Measurements from ENCODE around the gene PSMG4. TPM values are rescaled to one million over a fixed set of nuclear protein-coding genes. Genes with fewer than 3 reads are reported as not detected.
A peak's percentile ranks its signal among the peaks of the same experiment; 100 is the strongest.

Gene PSMG4
- total RNA-seq = 19.9 and 29.0 TPM in 2 replicates

GRCh38 chr6:3258720-3259490 lies at the start of gene PSMG4:
TSS of gene PSMG4 (plus strand) at chr6:3258947. CDS start at chr6:3259023, 76 bp downstream.
- peak within 1 kb of the TSS; percentile 89 for H3K4me3 ChIP-seq (ENCODE audit: low read depth, low read length)
- DNase-seq (ENCODE audit: low read depth) = peak; percentile 89
- no peak for TF ChIP-seq CTCF (IDR thresholded peaks at IDR 0.05; ENCODE audit: insufficient read depth, low read depth, low read length)

GRCh38 chr6:3209114-3210023 lies 49.4 kb upstream of the PSMG4 start:
- peak; percentile 97 for DNase-seq (ENCODE audit: low read depth)
- peak; percentile 20 for TF ChIP-seq CTCF (IDR thresholded peaks at IDR 0.05; ENCODE audit: insufficient read depth, low read depth, low read length)
- no peak overlapping the region for H3K4me3 ChIP-seq (ENCODE audit: low read depth, low read length)

- no peak for DNase-seq (ENCODE audit: low read depth)
- H3K4me3 ChIP-seq (ENCODE audit: low read depth, low read length) = no peak overlapping the region
- no peak for TF ChIP-seq CTCF (IDR thresholded peaks at IDR 0.05; ENCODE audit: insufficient read depth, low read depth, low read length)
These were observed 48.6 kb upstream of the PSMG4 start for GRCh38 chr6:3210024-3210610.

GRCh38 chr6:3211681-3212080 lies 47.1 kb upstream of the PSMG4 start:
- TF ChIP-seq CTCF (IDR thresholded peaks at IDR 0.05; ENCODE audit: insufficient read depth, low read depth, low read length) = no peak
- no peak overlapping the region for H3K4me3 ChIP-seq (ENCODE audit: low read depth, low read length)
- no peak for DNase-seq (ENCODE audit: low read depth)

- DNase-seq (ENCODE audit: low read depth) = no peak
- TF ChIP-seq CTCF (IDR thresholded peaks at IDR 0.05; ENCODE audit: insufficient read depth, low read depth, low read length) = no peak
- no peak overlapping the region for H3K4me3 ChIP-seq (ENCODE audit: low read depth, low read length)
These were observed 46.5 kb upstream of the PSMG4 start for GRCh38 chr6:3212261-3212660.

- DNase-seq (ENCODE audit: low read depth) = no peak
- H3K4me3 ChIP-seq (ENCODE audit: low read depth, low read length) = no peak overlapping the region
- TF ChIP-seq CTCF (IDR thresholded peaks at IDR 0.05; ENCODE audit: insufficient read depth, low read depth, low read length) = no peak
These were observed 45.4 kb upstream of the PSMG4 start for GRCh38 chr6:3213334-3213695.
